Measurements from ENCODE around the gene GBGT1.

DNA sequence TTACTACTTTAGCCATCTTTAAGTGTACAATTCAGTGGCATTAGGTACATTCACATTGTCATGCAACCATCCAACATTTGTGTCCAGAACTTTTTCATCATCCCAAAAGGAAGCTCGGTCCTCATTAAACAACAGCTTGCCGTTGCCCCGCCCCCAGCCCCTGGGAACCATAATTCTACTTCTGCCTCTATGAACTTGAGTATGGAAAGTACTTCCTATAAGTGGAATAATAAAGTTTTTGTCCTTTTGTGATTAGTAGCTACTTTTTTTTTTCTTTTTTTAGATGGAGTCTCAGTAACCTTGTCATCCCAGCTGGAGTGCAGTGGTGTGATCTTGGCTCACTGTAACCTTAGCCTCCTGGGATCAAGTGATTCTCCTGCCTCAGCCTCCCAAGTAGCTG is 5.0 kb downstream of the GBGT1 start:
- TF ChIP-seq, protein P1, sequence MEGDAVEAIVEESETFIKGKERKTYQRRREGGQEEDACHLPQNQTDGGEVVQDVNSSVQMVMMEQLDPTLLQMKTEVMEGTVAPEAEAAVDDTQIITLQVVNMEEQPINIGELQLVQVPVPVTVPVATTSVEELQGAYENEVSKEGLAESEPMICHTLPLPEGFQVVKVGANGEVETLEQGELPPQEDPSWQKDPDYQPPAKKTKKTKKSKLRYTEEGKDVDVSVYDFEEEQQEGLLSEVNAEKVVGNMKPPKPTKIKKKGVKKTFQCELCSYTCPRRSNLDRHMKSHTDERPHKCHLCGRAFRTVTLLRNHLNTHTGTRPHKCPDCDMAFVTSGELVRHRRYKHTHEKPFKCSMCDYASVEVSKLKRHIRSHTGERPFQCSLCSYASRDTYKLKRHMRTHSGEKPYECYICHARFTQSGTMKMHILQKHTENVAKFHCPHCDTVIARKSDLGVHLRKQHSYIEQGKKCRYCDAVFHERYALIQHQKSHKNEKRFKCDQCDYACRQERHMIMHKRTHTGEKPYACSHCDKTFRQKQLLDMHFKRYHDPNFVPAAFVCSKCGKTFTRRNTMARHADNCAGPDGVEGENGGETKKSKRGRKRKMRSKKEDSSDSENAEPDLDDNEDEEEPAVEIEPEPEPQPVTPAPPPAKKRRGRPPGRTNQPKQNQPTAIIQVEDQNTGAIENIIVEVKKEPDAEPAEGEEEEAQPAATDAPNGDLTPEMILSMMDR (IDR thresholded peaks at IDR 0.05), result no peak
- TF ChIP-seq POLR2A (IDR thresholded peaks at IDR 0.05), result no peak
